Measurements from ENCODE around the gene PIP4K2A.

Gene PIP4K2A

GRCh38 chr10:22622242-22622806, 92.1 kb downstream of the PIP4K2A start:
- no peak overlapping the region for H3K4me3 ChIP-seq (ENCODE audit: low read depth, low read length)

- no peak overlapping the region for H3K4me3 ChIP-seq (ENCODE audit: low read depth, low read length)
Measured at GRCh38 chr10:22621726-22622125, 92.7 kb downstream of the PIP4K2A start.

- H3K4me3 ChIP-seq (ENCODE audit: low read depth, low read length), result no peak overlapping the region
Measured at GRCh38 chr10:22620929-22621328, 93.4 kb downstream of the PIP4K2A start.

- no peak overlapping the region for H3K4me3 ChIP-seq (ENCODE audit: low read depth, low read length)
Measured at GRCh38 chr10:22620140-22620857, 94.1 kb downstream of the PIP4K2A start.

- no peak overlapping the region for H3K4me3 ChIP-seq (ENCODE audit: low read depth, low read length)
Measured at GRCh38 chr10:22619101-22619500, 95.3 kb downstream of the PIP4K2A start.

GRCh38 chr10:22618078-22618785, 96.1 kb downstream of the PIP4K2A start:
- no peak overlapping the region for H3K4me3 ChIP-seq (ENCODE audit: low read depth, low read length)

GRCh38 chr10:22617516-22617915, 96.9 kb downstream of the PIP4K2A start:
- H3K4me3 ChIP-seq (ENCODE audit: low read depth, low read length), result no peak overlapping the region

- H3K4me3 ChIP-seq (ENCODE audit: low read depth, low read length), result no peak overlapping the region
Measured at GRCh38 chr10:22617051-22617450, 97.3 kb downstream of the PIP4K2A start.

GRCh38 chr10:22615819-22616499, 98.4 kb downstream of the PIP4K2A start:
- H3K4me3 ChIP-seq (ENCODE audit: low read depth, low read length), result no peak overlapping the region

- H3K4me3 ChIP-seq (ENCODE audit: low read depth, low read length), result no peak overlapping the region
Measured at GRCh38 chr10:22615101-22615500, 99.3 kb downstream of the PIP4K2A start.

- H3K4me3 ChIP-seq (ENCODE audit: low read depth, low read length), result no peak overlapping the region
Measured at GRCh38 chr10:22613011-22613410, 101.4 kb downstream of the PIP4K2A start.

- no peak overlapping the region for H3K4me3 ChIP-seq (ENCODE audit: low read depth, low read length)
Measured at GRCh38 chr10:22612318-22612717, 102.1 kb downstream of the PIP4K2A start.

GRCh38 chr10:22611425-22612115, 102.8 kb downstream of the PIP4K2A start:
- H3K4me3 ChIP-seq (ENCODE audit: low read depth, low read length), result no peak overlapping the region

- no peak overlapping the region for H3K4me3 ChIP-seq (ENCODE audit: low read depth, low read length)
Measured at GRCh38 chr10:22610610-22611009, 103.8 kb downstream of the PIP4K2A start.

- H3K4me3 ChIP-seq (ENCODE audit: low read depth, low read length), result no peak overlapping the region
Measured at GRCh38 chr10:22609719-22610465, 104.5 kb downstream of the PIP4K2A start.

GRCh38 chr10:22609251-22609650, 105.1 kb downstream of the PIP4K2A start:
- H3K4me3 ChIP-seq (ENCODE audit: low read depth, low read length), result no peak overlapping the region

- no peak overlapping the region for H3K4me3 ChIP-seq (ENCODE audit: low read depth, low read length)
Measured at GRCh38 chr10:22607261-22607660, 107.1 kb downstream of the PIP4K2A start.

- H3K4me3 ChIP-seq (ENCODE audit: low read depth, low read length), result no peak overlapping the region
Measured at GRCh38 chr10:22606164-22606614, 108.2 kb downstream of the PIP4K2A start.

- no peak overlapping the region for H3K4me3 ChIP-seq (ENCODE audit: low read depth, low read length)
Measured at GRCh38 chr10:22605168-22605567, 109.2 kb downstream of the PIP4K2A start.

Data from iPS-11a (cell line).